Left lung (tissue), 10 donors: Measurements from ENCODE around the gene IGLL1. TPM values are rescaled to one million over a fixed set of nuclear protein-coding genes. Genes with fewer than 3 reads are reported as not detected.

ENCODE experiments used
- ATAC-seq: fragments of 200-7000 bp; cut with Tn5 transposase; one replicate; pipeline ENCODE4 v1.9.1; 2020; ENCODE audit warnings: moderate library complexity
- DNase-seq, 4 donors: peaks; one replicate each; pipeline ENCODE4 v3.0.0-alpha.2; 2013 to 2020
- H3K27ac ChIP-seq, 2 donors: fragments of 200-600 bp; sonication (generic) in 1 of 2; one replicate each; pipeline versions ENCODE4 v1.5.0 to v1.8.0; 2020 to 2021
- H3K27me3 ChIP-seq, 2 donors: fragments of 200-600 bp; sonication (generic) in 1 of 2; one replicate each; pipeline versions ENCODE4 v1.5.0 to v1.8.0; 2020 to 2021
- H3K36me3 ChIP-seq, 2 donors: fragments of 200-600 bp; sonication (generic) in 1 of 2; one replicate each; pipeline versions ENCODE4 v1.5.0 to v1.8.0; 2020 to 2021
- H3K4me1 ChIP-seq, 2 donors: fragments of 200-600 bp; one replicate each; pipeline ENCODE4 v1.8.0; 2021
- H3K4me3 ChIP-seq, 2 donors: fragments of 200-600 bp; sonication (generic) in 1 of 2; one replicate each; pipeline versions ENCODE4 v1.5.0 to v1.8.0; 2020 to 2021; ENCODE audit warnings: mild to moderate bottlenecking in 1 of 2
- H3K9me3 ChIP-seq, 2 donors: fragments of 200-600 bp; sonication (generic) in 1 of 2; one replicate each; pipeline versions ENCODE4 v1.5.0 to v1.8.0; 2020 to 2021
- CTCF ChIP-seq, 2 donors: fragments of 200-600 bp; sonication (generic) in 1 of 2; IDR thresholded peaks; one replicate each; pipeline versions ENCODE4 v1.5.0 to v1.8.0; 2021; ENCODE audit warnings: antibody characterized with exemption in 2 of 2
- intact Hi-C, 2 donors: fragments of 100-400 bp; cut with DNase I; formaldehyde crosslinking; loops; one replicate each; pipeline versions ENCODE4 v1.11.2 to v1.14.2; 2022
- polyA plus RNA-seq, 6 donors: library from polyadenylated mRNA; unstranded; fragments of 120-200 nt; gene quantifications; one replicate each; pipeline ENCODE4 v1.2.1, GENCODE V29; 2013; ENCODE audit not compliant: insufficient read length in 6 of 6
- total RNA-seq, 2 donors: library from RNA; stranded (reverse); fragmentation: NEBNext Ultra II Directional; extraction: Animal tissue kit (Norgen Biotek cat#: 25700); gene quantifications; one replicate each; pipeline ENCODE4 v1.2.1, GENCODE V29; 2021
- donor health status: DM: no; HTN: yes; CAD: no.
- donor health status: DM: no; HTN: no; CAD: no.

IGLL1 gene
- total and polyA plus RNA-seq, 8 donors, result 0.39 to 1.6 (median 0.55) TPM; not detected in 2

- no peak overlapping the region for H3K27ac ChIP-seq
- TF ChIP-seq CTCF (IDR thresholded peaks at IDR 0.05), result no peak
- intact Hi-C loops, result no loop called here
- H3K36me3 ChIP-seq, result no peaks in the 10 kb centered on the region
- ATAC-seq, result no peak
- no peak overlapping the region for H3K4me3 ChIP-seq
- H3K4me1 ChIP-seq, result peaks cover 0 to 5% of the 10 kb centered on the region in 2 donors
- DNase-seq, result peak in 2 of 4 donors; percentile 15 to 20
- no peaks in the 10 kb centered on the region for H3K9me3 ChIP-seq
- H3K27me3 ChIP-seq, result no peaks in the 10 kb centered on the region
These were observed 50.0 kb downstream of the IGLL1 start for GRCh38 chr22:23530106-23530505.

- TF ChIP-seq CTCF (IDR thresholded peaks at IDR 0.05), result no peak
- ATAC-seq (no peak), DNase-seq (peak in 2 of 4 donors; percentile 27 to 41)
- intact Hi-C loops, result no loop called here
- Histone ChIP-seq H3K9me3 (no peaks in the 10 kb centered on the region), H3K27me3 (no peaks in the 10 kb centered on the region), H3K36me3 (no peaks in the 10 kb centered on the region), H3K4me1 (peaks cover 0 to 5% of the 10 kb centered on the region in 2 donors), H3K4me3 (no peak overlapping the region), H3K27ac (no peak overlapping the region)
These were observed 50.7 kb downstream of the IGLL1 start for GRCh38 chr22:23529166-23530103.

- no peak for TF ChIP-seq CTCF (IDR thresholded peaks at IDR 0.05)
These were observed 51.9 kb downstream of the IGLL1 start for GRCh38 chr22:23527971-23528740.

GRCh38 chr22:23526596-23527316, 53.3 kb downstream of the IGLL1 start:
- Histone ChIP-seq H3K9me3 (no peaks in the 10 kb centered on the region), H3K36me3 (no peaks in the 10 kb centered on the region), H3K27me3 (peaks cover 0 to 18% of the 10 kb centered on the region in 2 donors), H3K4me1 (peaks cover 0 to 11% of the 10 kb centered on the region in 2 donors), H3K27ac (no peak overlapping the region), H3K4me3 (no peak overlapping the region)
- no peak for TF ChIP-seq CTCF (IDR thresholded peaks at IDR 0.05)
- DNase-seq (peak in 1 of 4 donors; percentile 68), ATAC-seq (no peak)
- intact Hi-C loops, result no loop called here

More at GRCh38 chr22:23527971-23528740, 51.9 kb downstream of the IGLL1 start:
- DNase-seq (peak in 2 of 4 donors; percentile 27 to 29), ATAC-seq (no peak)
- peaks cover 0 to 4% of the 10 kb centered on the region in 2 donors for H3K27me3 ChIP-seq
- no peak overlapping the region for H3K27ac ChIP-seq
- no peaks in the 10 kb centered on the region for H3K4me1 ChIP-seq
- H3K4me3 ChIP-seq, result no peak overlapping the region
- intact Hi-C loops, result no loop called here
- H3K9me3 ChIP-seq, result no peaks in the 10 kb centered on the region
- no peaks in the 10 kb centered on the region for H3K36me3 ChIP-seq
